ENCODE results near the gene ADGRG2. TPM values are rescaled to one million over a fixed set of nuclear protein-coding genes. Genes with fewer than 3 reads are reported as not detected.

ADGRG2 gene, protein sequence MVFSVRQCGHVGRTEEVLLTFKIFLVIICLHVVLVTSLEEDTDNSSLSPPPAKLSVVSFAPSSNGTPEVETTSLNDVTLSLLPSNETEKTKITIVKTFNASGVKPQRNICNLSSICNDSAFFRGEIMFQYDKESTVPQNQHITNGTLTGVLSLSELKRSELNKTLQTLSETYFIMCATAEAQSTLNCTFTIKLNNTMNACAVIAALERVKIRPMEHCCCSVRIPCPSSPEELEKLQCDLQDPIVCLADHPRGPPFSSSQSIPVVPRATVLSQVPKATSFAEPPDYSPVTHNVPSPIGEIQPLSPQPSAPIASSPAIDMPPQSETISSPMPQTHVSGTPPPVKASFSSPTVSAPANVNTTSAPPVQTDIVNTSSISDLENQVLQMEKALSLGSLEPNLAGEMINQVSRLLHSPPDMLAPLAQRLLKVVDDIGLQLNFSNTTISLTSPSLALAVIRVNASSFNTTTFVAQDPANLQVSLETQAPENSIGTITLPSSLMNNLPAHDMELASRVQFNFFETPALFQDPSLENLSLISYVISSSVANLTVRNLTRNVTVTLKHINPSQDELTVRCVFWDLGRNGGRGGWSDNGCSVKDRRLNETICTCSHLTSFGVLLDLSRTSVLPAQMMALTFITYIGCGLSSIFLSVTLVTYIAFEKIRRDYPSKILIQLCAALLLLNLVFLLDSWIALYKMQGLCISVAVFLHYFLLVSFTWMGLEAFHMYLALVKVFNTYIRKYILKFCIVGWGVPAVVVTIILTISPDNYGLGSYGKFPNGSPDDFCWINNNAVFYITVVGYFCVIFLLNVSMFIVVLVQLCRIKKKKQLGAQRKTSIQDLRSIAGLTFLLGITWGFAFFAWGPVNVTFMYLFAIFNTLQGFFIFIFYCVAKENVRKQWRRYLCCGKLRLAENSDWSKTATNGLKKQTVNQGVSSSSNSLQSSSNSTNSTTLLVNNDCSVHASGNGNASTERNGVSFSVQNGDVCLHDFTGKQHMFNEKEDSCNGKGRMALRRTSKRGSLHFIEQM
- 5.4 to 6.9 TPM (median 6.4 TPM) in 5 replicates for total RNA-seq (2022; extraction: Qiagen RNA extraction; ENCODE audit: low read depth)

DNA sequence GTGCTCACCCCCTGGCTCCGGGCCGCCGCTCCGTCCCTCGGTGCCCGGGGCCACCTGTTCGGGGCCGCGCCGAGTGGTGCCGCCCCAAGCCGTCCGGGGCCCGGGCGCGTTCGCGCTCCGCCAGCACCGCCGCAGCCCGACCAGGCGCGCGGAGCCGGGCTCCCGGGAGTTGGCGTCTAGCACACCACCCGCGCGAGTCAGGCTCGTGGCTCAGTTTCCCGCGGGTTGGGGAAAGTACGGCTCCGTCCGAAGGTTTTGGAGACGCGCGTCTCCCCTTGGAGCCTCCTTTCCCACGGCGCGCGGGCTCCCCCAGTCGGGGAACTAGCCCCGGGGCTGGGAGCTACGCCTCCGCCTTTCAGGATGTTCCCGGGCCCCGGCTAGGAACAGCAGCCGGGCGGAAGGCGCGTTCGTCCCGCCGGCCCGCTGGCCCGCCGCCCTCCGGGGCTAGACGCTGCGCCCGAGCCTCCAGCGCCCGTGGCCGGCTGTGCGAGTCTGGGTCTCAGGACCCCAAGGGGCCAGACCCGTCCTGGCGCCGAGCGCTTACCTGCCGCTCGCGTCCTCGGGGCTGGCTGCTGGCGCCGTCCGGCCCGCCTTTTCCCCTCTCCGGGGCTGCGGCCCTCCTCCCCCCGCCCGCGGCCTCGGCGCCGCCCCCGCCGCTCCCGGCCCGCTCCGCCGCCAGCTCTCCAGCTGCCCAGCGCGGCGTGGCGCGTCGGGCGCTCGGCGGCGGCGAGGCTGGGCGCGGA lies at the start of gene ADGRG2:
Gene ADGRG2, minus strand, starts transcription at position 571 of the 743 bp plus-strand sequence. CDS start 53,634 bp downstream, outside the sequence.

DNA sequence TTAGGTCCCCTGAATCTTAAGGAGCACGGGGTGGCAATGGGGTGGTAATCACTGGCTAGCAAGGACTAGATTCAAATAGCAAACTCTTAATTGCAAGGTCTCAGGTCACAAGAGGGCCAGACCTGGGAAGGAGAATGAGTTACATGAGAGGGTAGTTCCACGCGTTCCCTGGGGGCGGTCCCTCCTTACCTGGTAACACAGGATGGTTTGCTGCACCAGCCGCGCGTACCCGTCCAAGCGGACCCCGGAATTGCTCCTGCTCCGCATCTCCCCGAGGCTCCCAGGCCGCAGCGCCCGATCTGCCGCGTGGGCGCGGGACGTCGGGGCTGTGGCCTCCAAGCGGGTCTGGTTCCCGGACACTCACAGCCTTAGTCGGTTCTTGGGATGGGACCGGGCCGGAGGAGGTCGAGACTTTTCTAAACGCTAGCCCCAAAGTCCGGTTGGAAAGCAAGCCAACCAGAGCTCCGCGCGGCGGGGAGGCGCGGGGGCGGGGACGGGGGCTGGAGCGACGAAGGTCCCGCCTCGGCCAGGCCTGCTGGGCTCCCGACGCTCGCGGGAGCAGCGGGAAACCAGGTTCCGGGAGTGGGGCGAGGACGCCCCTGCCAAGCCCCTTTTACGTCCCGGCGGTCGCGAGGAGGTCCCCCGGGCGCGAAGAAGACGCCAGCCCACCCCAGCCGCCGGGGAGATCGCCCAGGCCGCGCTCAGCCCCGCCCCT lies 138.4 kb downstream of the ADGRG2 start, which contains the start of gene PHKA2:
Gene PHKA2, minus strand, starts transcription at position 449 of the 715 bp plus-strand sequence. Its CDS starts 182 bp downstream, at position 267.

Other genes with a start within 250 kb of the ADGRG2 start
- gene PHKA2, start 138.4 kb downstream of the ADGRG2 start, total RNA-seq (2022; extraction: Qiagen RNA extraction; ENCODE audit: low read depth) = 10.2 to 12.6 TPM (median 11.9 TPM) in 5 replicates
- gene PDHA1, start 221.5 kb upstream of the ADGRG2 start, total RNA-seq (2022; extraction: Qiagen RNA extraction; ENCODE audit: low read depth) = 222 to 278 TPM (median 275 TPM) in 5 replicates